GM20431 (cell line): ENCODE measurements around the gene GTF3A.

Experiments
- in situ Hi-C: fragments of 300-500 bp; cut with MseI, MboI; formaldehyde crosslinking; loops from one replicate; pipeline ENCODE4 v1.15.0; 2020; ENCODE audit warnings: low sequenced_read_pairs; ENCODE audit not compliant: unreplicated experiment

The GTF3A gene

DNA sequence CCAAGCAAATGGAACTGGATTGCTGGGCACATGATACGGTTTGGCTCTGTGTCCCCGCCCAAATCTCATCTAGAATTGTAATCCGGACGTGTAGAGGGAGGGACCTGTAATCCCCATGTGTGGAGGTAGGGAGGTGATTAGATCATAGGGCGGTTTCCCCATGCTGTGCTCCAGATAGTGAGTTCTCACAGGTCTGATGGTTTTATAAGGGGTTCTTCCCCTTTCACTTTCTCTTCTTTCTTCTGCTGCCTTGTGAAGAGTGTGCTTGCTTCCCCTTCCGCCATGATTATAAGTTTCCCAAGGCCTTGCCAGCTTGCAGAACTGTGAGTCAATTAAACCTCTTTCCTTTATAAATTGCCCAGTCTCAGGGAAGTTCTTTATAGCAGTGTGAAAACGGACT, 58.6 kb downstream of the GTF3A start:
- in situ Hi-C loops: no loop called here

DNA sequence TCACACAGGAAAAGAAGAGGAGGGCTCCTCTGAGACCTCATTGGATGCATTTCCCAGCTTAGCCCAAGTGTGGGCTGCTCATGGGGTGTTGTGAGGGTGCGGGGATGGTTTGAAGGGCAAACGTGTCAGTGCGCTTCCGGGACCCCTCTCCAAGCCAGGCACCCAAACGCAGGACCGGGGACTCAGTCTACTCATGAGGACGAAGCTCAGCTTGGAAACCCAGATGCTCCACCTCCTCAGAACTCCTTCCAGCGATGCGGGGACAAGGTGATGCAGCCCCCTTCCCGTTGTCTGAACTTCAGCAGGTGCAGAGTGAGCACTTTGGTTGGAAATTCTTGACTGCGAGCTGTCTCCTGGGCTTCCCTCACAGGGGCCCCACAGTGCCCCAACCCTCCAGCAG, 59.0 kb downstream of the GTF3A start:
- in situ Hi-C loops: no loop called here
